ENCODE results near the gene NPIPB2. TPM values are rescaled to one million over a fixed set of nuclear protein-coding genes. Genes with fewer than 3 reads are reported as not detected.
"Not testable (repeated sequence)": the region's sequence is repeated elsewhere in the genome, so short reads cannot be mapped to it uniquely, and the experiment has no call there.

Gene NPIPB2
- 10 to 100 TPM in 1 of 2 experiments, 1 to 10 TPM in 1; 9.0 to 16.0 TPM for total RNA-seq
- polyA plus RNA-seq, result 1 to 10 TPM in 1 of 2 donors, not detected in 1; 1.8 TPM

DNA sequence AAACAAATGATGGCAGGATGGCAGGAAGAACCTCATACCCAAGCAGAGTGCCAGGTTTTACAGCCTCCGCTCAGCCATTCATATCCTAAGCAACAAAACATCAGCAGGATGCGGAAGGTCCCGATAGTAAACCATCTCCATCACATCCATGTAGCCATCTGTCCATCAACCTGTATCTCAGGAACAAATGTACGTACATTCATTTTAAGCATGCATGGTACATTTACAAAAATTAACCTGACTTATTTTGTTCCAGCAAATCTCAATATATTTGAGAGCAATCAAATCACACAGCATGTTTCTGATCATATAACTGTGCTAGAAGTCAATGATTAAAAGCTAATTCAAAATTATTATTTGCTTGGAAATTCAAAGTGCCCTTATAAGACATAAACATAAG lies at the start of gene NPIPB2:
Gene NPIPB2, minus strand, starts transcription at position 101 of the 400 bp plus-strand sequence. Its CDS starts 0 bp downstream, at position 101.
- H3K27me3 ChIP-seq (ENCODE audit: insufficient read depth, low read length); DNase-seq; intact Hi-C loops (cut with micrococcal nuclease); H3K27ac ChIP-seq (ENCODE audit: low read depth, low read length); H3K9me3 ChIP-seq (ENCODE audit: control insufficient read depth in 1 of 2, low read length in 2 of 2); POLR2A ChIA-PET (ENCODE audit: partially characterized antibody); H3K4me1 Mint-ChIP-seq; H3K36me3 ChIP-seq (ENCODE audit: insufficient read depth, low read length); H3K27ac Mint-ChIP-seq; H3K9me3 Mint-ChIP-seq; CTCF ChIA-PET (ENCODE audit: partially characterized antibody); H3K27me3 Mint-ChIP-seq; H3K4me3 Mint-ChIP-seq; H3K4me3 ChIP-seq (ENCODE audit: low read length in 2 of 2); H3K36me3 Mint-ChIP-seq; H3K4me1 ChIP-seq (ENCODE audit: insufficient read depth, low read length): not testable (repeated sequence)

- intact Hi-C loops (cut with micrococcal nuclease), result no loop called here
- H3K27me3 Mint-ChIP-seq, result no peaks in the 10 kb centered on the region
- H3K9me3 Mint-ChIP-seq, result no peaks in the 10 kb centered on the region
- Histone ChIP-seq H3K36me3 (ENCODE audit: insufficient read depth, low read length) (no peaks in the 10 kb centered on the region), H3K27ac (ENCODE audit: low read depth, low read length) (no peak overlapping the region), H3K27me3 (ENCODE audit: insufficient read depth, low read length) (no peaks in the 10 kb centered on the region), H3K4me1 (ENCODE audit: insufficient read depth, low read length) (no peaks in the 10 kb centered on the region), H3K4me3 (ENCODE audit: low read length in 2 of 2) (no peak overlapping the region), H3K9me3 (ENCODE audit: control insufficient read depth in 1 of 2, low read length in 2 of 2) (no peaks in the 10 kb centered on the region)
- no peak overlapping the region for H3K4me3 Mint-ChIP-seq
- CTCF ChIA-PET (ENCODE audit: partially characterized antibody), result no interaction called here
- no peaks in the 10 kb centered on the region for H3K36me3 Mint-ChIP-seq
- H3K27ac Mint-ChIP-seq, result no peak overlapping the region
- POLR2A ChIA-PET (ENCODE audit: partially characterized antibody), result no interaction called here
- H3K4me1 Mint-ChIP-seq, result peaks cover 0 to 3% (median under 1%) of the 10 kb centered on the region in 4 donors
- DNase-seq, result no peak
These were observed 49.0 kb upstream of the NPIPB2 start for GRCh38 chr16:11990702-11991390.

DNA sequence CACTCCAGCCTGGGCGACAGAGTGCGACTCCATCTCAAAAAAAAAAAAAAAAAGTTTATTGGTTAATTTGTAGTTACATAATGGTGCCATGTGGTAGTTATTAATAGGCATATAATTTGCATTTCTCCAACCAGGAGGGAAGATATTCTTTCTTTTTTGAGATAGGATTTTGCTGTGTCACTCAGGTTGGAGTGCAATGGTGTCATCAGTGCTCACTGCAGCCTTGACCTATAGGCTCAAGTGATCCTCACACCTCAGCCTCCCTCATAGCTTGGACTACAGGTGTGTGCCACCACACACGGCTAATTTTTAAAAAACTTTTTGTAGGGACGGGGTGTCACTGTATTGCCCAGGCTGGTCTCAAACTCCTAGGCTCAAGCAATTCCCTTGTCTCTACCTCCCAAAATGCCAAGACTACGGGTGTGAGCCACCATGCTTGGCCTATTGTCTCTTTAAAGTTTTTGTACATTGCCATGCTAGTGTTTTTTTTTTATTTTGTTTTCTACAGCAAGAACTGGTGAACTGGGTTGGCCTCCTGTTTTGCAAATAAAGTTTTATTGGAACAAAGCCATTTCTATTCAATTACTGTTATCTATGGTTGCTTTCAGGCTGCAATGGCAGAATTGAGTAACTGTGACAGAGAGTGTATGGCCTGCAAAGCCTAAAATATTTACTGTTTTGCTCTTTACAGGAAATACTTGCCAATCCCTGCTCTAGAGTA lies 46.6 kb upstream of the NPIPB2 start:
- no peaks in the 10 kb centered on the region for H3K4me1 ChIP-seq (ENCODE audit: insufficient read depth, low read length)
- DNase-seq, result no peak
- H3K27ac Mint-ChIP-seq, result no peak overlapping the region
- H3K27ac ChIP-seq (ENCODE audit: low read depth, low read length), result no peak overlapping the region
- CTCF ChIA-PET (ENCODE audit: partially characterized antibody), result no interaction called here
- H3K36me3 Mint-ChIP-seq, result no peaks in the 10 kb centered on the region
- no peaks in the 10 kb centered on the region for H3K27me3 ChIP-seq (ENCODE audit: insufficient read depth, low read length)
- no peaks in the 10 kb centered on the region for H3K27me3 Mint-ChIP-seq
- POLR2A ChIA-PET (ENCODE audit: partially characterized antibody), result no interaction called here
- intact Hi-C loops (cut with micrococcal nuclease), result no loop called here
- H3K4me3 ChIP-seq (ENCODE audit: low read length in 2 of 2), result no peak overlapping the region
- no peaks in the 10 kb centered on the region for H3K36me3 ChIP-seq (ENCODE audit: insufficient read depth, low read length)
- peaks cover 0 to 1% (median 0%) of the 10 kb centered on the region in 8 donors for H3K9me3 Mint-ChIP-seq
- peaks cover 0 to 5% (median 3%) of the 10 kb centered on the region in 4 donors for H3K4me1 Mint-ChIP-seq
- H3K9me3 ChIP-seq (ENCODE audit: control insufficient read depth in 1 of 2, low read length in 2 of 2), result no peaks in the 10 kb centered on the region
- H3K4me3 Mint-ChIP-seq, result no peak overlapping the region

DNA sequence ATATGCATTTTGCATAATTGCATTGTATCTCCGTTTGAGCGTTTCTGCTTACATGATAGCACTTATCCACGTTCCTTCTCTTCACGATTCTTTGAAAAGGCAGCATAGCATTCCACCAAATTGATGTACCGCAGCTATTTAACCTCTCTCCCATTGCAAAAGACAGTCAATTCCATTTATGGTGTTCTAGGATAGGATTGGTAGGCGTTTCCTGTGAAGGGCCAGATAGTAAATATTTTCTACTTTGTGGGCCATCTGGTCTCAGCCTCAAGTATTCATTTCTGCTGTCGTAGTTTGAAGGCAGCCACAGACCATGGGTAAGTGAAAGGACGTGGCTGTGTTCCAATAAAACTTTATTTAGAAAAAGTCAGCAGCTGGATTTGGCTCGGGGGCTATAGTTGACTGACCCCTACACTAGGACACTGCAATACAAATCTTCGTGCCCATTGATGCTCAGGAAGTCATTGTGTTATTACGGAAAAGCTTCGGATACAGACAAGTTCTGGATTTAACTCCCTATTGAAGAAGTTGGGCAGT lies 44.7 kb upstream of the NPIPB2 start:
- Histone ChIP-seq H3K9me3 (ENCODE audit: control insufficient read depth in 1 of 2, low read length in 2 of 2) (no peaks in the 10 kb centered on the region), H3K36me3 (ENCODE audit: insufficient read depth, low read length) (no peaks in the 10 kb centered on the region), H3K27me3 (ENCODE audit: insufficient read depth, low read length) (no peaks in the 10 kb centered on the region), H3K4me3 (ENCODE audit: low read length in 2 of 2) (no peak overlapping the region), H3K27ac (ENCODE audit: low read depth, low read length) (no peak overlapping the region), H3K4me1 (ENCODE audit: insufficient read depth, low read length) (no peaks in the 10 kb centered on the region)
- H3K27ac Mint-ChIP-seq, result no peak overlapping the region
- H3K9me3 Mint-ChIP-seq, result peaks cover 0 to 1% (median 0%) of the 10 kb centered on the region in 8 donors
- no peaks in the 10 kb centered on the region for H3K36me3 Mint-ChIP-seq
- no peak for DNase-seq
- H3K4me1 Mint-ChIP-seq, result peaks cover 0 to 7% (median 4%) of the 10 kb centered on the region in 4 donors
- no peak overlapping the region for H3K4me3 Mint-ChIP-seq
- CTCF ChIA-PET (ENCODE audit: partially characterized antibody), result no interaction called here
- intact Hi-C loops (cut with micrococcal nuclease), result no loop called here
- no peaks in the 10 kb centered on the region for H3K27me3 Mint-ChIP-seq
- POLR2A ChIA-PET (ENCODE audit: partially characterized antibody), result no interaction called here

DNA sequence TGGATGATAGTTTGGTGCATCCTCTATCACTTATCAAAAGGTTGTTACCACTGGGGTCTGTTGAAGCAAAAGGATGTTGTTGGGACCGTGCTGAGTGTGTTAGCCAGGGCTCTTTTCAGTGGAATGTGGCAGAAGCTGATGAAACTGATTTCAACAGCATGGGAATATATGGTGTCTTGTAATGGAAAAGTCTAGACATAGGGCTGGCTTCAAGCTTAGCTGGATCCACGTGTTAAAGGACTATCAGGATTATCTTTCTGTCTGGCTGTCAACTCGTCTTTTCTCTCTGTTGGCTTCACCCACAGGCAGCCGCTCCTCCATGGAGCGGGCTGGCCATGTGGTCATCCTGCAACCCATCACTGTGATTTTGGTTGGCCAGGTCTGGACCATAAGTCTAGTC lies 43.4 kb upstream of the NPIPB2 start:
- no peaks in the 10 kb centered on the region for H3K27me3 ChIP-seq (ENCODE audit: insufficient read depth, low read length)
- peaks cover 0 to 1% (median 0%) of the 10 kb centered on the region in 8 donors for H3K9me3 Mint-ChIP-seq
- no peak overlapping the region for H3K4me3 ChIP-seq (ENCODE audit: low read length in 2 of 2)
- no peak overlapping the region for H3K27ac ChIP-seq (ENCODE audit: low read depth, low read length)
- H3K27me3 Mint-ChIP-seq, result no peaks in the 10 kb centered on the region
- no peaks in the 10 kb centered on the region for H3K36me3 Mint-ChIP-seq
- no peak overlapping the region for H3K4me3 Mint-ChIP-seq
- peaks cover 0 to 9% (median 5%) of the 10 kb centered on the region in 4 donors for H3K4me1 Mint-ChIP-seq
- DNase-seq, result no peak
- no peaks in the 10 kb centered on the region for H3K36me3 ChIP-seq (ENCODE audit: insufficient read depth, low read length)
- H3K9me3 ChIP-seq (ENCODE audit: control insufficient read depth in 1 of 2, low read length in 2 of 2), result no peaks in the 10 kb centered on the region
- intact Hi-C loops (cut with micrococcal nuclease), result no loop called here
- POLR2A ChIA-PET (ENCODE audit: partially characterized antibody), result no interaction called here
- CTCF ChIA-PET (ENCODE audit: partially characterized antibody), result no interaction called here
- H3K27ac Mint-ChIP-seq, result no peak overlapping the region
- no peaks in the 10 kb centered on the region for H3K4me1 ChIP-seq (ENCODE audit: insufficient read depth, low read length)

GRCh38 chr16:11980136-11980844 lies 38.4 kb upstream of the NPIPB2 start:
- H3K27ac Mint-ChIP-seq, result peak overlapping the region in 1 of 7 donors; percentile 57
- DNase-seq, result no peak
- H3K9me3 Mint-ChIP-seq, result no peaks in the 10 kb centered on the region
- ChIA-PET CTCF (ENCODE audit: partially characterized antibody) (interaction anchor here (1.0 kb wide), 1 partner anchor 13 kb away, joined by 3 read pairs; no protein-coding TSS in a partner anchor), POLR2A (ENCODE audit: partially characterized antibody) (no interaction called here)
- no peaks in the 10 kb centered on the region for H3K36me3 ChIP-seq (ENCODE audit: insufficient read depth, low read length)
- peaks cover 29 to 38% (median 34%) of the 10 kb centered on the region in 4 donors for H3K4me1 Mint-ChIP-seq
- H3K27ac ChIP-seq (ENCODE audit: low read depth, low read length), result no peak overlapping the region
- peaks cover 0 to 9% of the 10 kb centered on the region in 2 donors for H3K36me3 Mint-ChIP-seq
- no peak overlapping the region for H3K4me3 ChIP-seq (ENCODE audit: low read length in 2 of 2)
- no peaks in the 10 kb centered on the region for H3K9me3 ChIP-seq (ENCODE audit: control insufficient read depth in 1 of 2, low read length in 2 of 2)
- no peaks in the 10 kb centered on the region for H3K27me3 Mint-ChIP-seq
- H3K4me1 ChIP-seq (ENCODE audit: insufficient read depth, low read length), result peaks cover 26% of the 10 kb centered on the region
- H3K27me3 ChIP-seq (ENCODE audit: insufficient read depth, low read length), result no peaks in the 10 kb centered on the region
- intact Hi-C loops (cut with micrococcal nuclease), result no loop called here
- peak overlapping the region in 2 of 8 donors; percentile 8 to 28 for H3K4me3 Mint-ChIP-seq

Measured in CD4-positive, alpha-beta memory T cell (primary cell).